Upper lobe of left lung (tissue), 6 donors: Measurements from ENCODE around the gene PEPD. TPM values are rescaled to one million over a fixed set of nuclear protein-coding genes. Genes with fewer than 3 reads are reported as not detected.

Source experiments
- ATAC-seq, 2 donors: fragments of 200-7000 bp; cut with Tn5 transposase; one replicate each; pipeline ENCODE4 v1.9.1; 2022; ENCODE audit warnings: mild to moderate bottlenecking in 2 of 2, moderate library complexity in 2 of 2; ENCODE audit not compliant: low FRiP score in 2 of 2
- DNase-seq, 2 donors: peaks; one replicate each; pipeline ENCODE4 v3.0.0-alpha.2; 2019 to 2020
- H3K27ac ChIP-seq, 4 donors: fragments of 200-600 bp; sonication (generic); one replicate each; pipeline ENCODE4 v1.5.1; 2016 to 2019
- H3K27me3 ChIP-seq, 4 donors: fragments of 200-600 bp; sonication (generic); one replicate each; pipeline ENCODE4 v1.5.1; 2017 to 2019
- H3K36me3 ChIP-seq, 4 donors: fragments of 200-600 bp; sonication (generic); one replicate each; pipeline ENCODE4 v1.5.1; 2016 to 2019
- H3K4me1 ChIP-seq, 4 donors: fragments of 200-600 bp; sonication (generic); one replicate each; pipeline ENCODE4 v1.5.1; 2018 to 2019
- H3K4me3 ChIP-seq, 4 donors: fragments of 200-600 bp; sonication (generic); one replicate each; pipeline ENCODE4 v1.5.1; 2017 to 2019; ENCODE audit warnings: mild to moderate bottlenecking in 2 of 4, moderate library complexity in 1 of 4
- H3K9me3 ChIP-seq, 4 donors: fragments of 200-600 bp; sonication (generic); one replicate each; pipeline ENCODE4 v1.5.1; 2018 to 2019
- EP300 ChIP-seq, 4 donors: sonication (generic); formaldehyde crosslinking; IDR thresholded peaks; one replicate each; pipeline ENCODE4 v1.5.1; 2017; ENCODE audit warnings: antibody characterized with exemption in 4 of 4, control low read depth in 2 of 4
- POLR2A ChIP-seq, 4 donors: fragments of 450-650 bp; IDR thresholded peaks; one replicate each; pipeline ENCODE4 v1.5.1; 2016 to 2017; ENCODE audit warnings: antibody characterized with exemption in 4 of 4, mild to moderate bottlenecking in 2 of 4
- POLR2AphosphoS5 ChIP-seq, 2 donors: sonication (generic); formaldehyde crosslinking; IDR thresholded peaks; one replicate each; pipeline ENCODE4 v1.5.1; 2017; ENCODE audit warnings: antibody characterized with exemption in 2 of 2
- WGBS, 2 donors: methylation state at CpG; one replicate each; pipeline ENCODE4 v1.1.5; 2017 to 2018; 5-methylcytosine and 5-hydroxymethylcytosine counted together
- total RNA-seq, 6 donors: library from RNA; depleted of rRNA in 4 of 6; stranded (reverse); fragments of >200 nt in 4 of 6; gene quantifications; one replicate each; pipeline versions ENCODE4 v1.1.0 to v1.2.1, GENCODE V29; 2016 to 2021
- TF ChIP-seq, protein P1 (sequence below), 6 experiments: fragments of 450-650 bp in 4 of 6; fragments of 200-600 bp in 2 of 6; sonication (generic) in 2 of 6; IDR thresholded peaks; one replicate each; pipeline ENCODE4 v1.5.1; 2016 to 2019; ENCODE audit warnings: antibody characterized with exemption in 6 of 6
- donor health status: DM: no; HTN: no; CAD: no; lungs with moderate emphysema.
- donor health status: DM: no; HTN: yes; CAD: no; lungs with severe emphysema.

PEPD gene
- total RNA-seq, 6 donors from 2014 or later: 30.4 to 106 (median 80.6) TPM

DNA sequence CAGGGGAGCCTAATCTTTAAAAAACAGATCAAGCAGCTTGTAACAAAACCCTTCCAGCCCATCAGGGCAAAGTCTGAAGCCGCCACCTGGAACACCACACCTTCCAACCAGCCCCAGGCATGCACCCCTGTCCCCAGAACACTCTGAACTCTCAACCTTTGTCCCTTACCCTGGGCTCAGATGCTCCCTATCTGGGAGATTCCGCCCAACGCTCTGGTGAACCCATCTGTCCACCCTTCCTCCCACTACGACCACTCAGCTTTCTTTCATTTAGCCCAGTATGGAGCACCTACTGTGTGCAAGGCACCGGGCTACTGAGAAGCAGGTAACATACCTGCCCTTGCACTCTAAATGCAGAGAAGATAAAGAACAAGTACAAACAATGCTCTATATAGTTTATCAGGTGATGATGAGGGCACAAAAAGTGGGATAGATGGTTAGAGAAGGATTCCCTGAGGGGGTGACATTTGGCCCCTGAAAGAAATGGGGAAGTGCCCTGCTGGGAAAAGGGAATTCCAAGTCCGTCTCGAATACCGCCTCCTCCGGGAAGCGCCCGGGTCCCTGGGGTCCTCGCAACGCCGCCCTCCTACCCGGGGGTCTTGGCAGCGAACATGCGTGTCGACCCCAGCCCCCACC, 629 bp downstream of the PEPD start:
- Histone ChIP-seq H3K4me1 (peaks cover 15 to 29% (median 16%) of the 10 kb centered on the region in 4 donors), H3K27ac (peak overlapping the region; percentile 52 to 79 (median 62)), H3K27me3 (no peaks in the 10 kb centered on the region), H3K36me3 (no peaks in the 10 kb centered on the region), H3K9me3 (no peaks in the 10 kb centered on the region), H3K4me3 (peak overlapping the region; percentile 66 to 91 (median 79))
- no peak for DNase-seq
- ATAC-seq: no peak
- TF ChIP-seq EP300 (IDR thresholded peaks at IDR 0.05) (no peak), POLR2A (IDR thresholded peaks at IDR 0.05) (no peak), POLR2AphosphoS5 (IDR thresholded peaks at IDR 0.05) (no peak)
- TF ChIP-seq, protein P1, sequence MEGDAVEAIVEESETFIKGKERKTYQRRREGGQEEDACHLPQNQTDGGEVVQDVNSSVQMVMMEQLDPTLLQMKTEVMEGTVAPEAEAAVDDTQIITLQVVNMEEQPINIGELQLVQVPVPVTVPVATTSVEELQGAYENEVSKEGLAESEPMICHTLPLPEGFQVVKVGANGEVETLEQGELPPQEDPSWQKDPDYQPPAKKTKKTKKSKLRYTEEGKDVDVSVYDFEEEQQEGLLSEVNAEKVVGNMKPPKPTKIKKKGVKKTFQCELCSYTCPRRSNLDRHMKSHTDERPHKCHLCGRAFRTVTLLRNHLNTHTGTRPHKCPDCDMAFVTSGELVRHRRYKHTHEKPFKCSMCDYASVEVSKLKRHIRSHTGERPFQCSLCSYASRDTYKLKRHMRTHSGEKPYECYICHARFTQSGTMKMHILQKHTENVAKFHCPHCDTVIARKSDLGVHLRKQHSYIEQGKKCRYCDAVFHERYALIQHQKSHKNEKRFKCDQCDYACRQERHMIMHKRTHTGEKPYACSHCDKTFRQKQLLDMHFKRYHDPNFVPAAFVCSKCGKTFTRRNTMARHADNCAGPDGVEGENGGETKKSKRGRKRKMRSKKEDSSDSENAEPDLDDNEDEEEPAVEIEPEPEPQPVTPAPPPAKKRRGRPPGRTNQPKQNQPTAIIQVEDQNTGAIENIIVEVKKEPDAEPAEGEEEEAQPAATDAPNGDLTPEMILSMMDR (IDR thresholded peaks at IDR 0.05): no peak
- WGBS, 2 donors: 8 to 18% methylated on average over 11 to 18 of the region's 18 CpGs

DNA sequence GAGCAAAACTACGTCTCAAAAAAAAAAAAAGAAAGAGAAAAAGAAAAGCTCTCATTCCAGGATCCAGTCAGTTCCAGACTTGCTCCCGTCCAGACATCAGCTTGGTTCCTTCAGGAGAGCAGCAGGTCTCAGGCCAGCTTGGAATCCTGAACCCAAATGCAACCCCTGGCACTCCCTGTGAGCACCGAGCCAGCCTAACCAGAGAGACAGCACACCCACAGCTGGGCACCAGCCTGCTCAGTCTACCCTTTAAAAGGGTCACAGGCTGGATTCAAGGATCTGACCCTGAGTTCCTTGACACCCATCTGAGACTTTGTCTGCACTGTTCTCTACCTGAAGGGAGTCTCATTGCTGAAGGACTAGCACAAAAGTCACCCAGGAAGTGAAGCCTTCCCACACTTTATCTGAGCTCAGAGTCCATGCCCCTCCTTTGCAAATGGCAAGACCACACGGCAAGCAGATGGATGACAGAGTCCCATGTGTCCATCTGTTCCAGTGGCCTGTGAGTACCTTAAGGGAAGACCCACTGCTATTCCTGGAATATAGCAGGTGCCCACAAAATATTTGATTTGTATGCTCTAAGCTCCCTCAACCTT, 1.4 kb downstream of the PEPD start:
- Histone ChIP-seq H3K36me3 (no peaks in the 10 kb centered on the region), H3K9me3 (no peaks in the 10 kb centered on the region), H3K4me3 (no peak overlapping the region), H3K27ac (no peak overlapping the region), H3K27me3 (no peaks in the 10 kb centered on the region), H3K4me1 (peaks cover 15 to 32% (median 17%) of the 10 kb centered on the region in 4 donors)
- ATAC-seq (no peak), DNase-seq (no peak)
- WGBS, 2 donors: 80 to 83% methylated on average over 4 of the region's 4 CpGs
- TF ChIP-seq POLR2AphosphoS5 (IDR thresholded peaks at IDR 0.05) (no peak), EP300 (IDR thresholded peaks at IDR 0.05) (no peak), POLR2A (IDR thresholded peaks at IDR 0.05) (no peak)
- TF ChIP-seq, protein P1 (IDR thresholded peaks at IDR 0.05): no peak

DNA sequence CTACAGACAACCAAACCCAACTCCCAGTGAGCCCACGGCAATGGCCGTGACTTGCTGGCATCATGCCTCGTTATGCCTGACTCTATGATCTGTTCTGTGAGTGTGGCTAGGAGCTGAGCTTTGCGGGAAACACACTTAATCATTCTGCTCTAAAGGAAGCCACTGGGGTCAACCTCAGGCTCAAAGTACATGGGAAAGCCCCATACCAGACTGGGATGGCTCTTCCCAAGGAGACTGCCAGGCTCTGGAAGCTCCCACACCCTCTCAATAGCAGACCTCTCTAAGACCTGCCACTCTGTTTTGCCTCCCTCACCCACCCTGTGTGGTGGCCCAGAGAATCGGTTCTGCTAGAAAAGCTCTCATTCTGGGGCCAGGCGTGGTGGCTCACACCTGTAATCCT, 2.2 kb downstream of the PEPD start:
- no peak overlapping the region for H3K4me3 ChIP-seq
- peaks cover 15 to 36% (median 17%) of the 10 kb centered on the region in 4 donors for H3K4me1 ChIP-seq
- 73 to 80% methylated on average over 2 to 6 of the region's 6 CpGs for WGBS, 2 donors
- ATAC-seq (no peak), DNase-seq (no peak)
- TF ChIP-seq, protein P1 (IDR thresholded peaks at IDR 0.05): no peak
- TF ChIP-seq POLR2AphosphoS5 (IDR thresholded peaks at IDR 0.05) (no peak), POLR2A (IDR thresholded peaks at IDR 0.05) (no peak), EP300 (IDR thresholded peaks at IDR 0.05) (no peak)
- H3K9me3 ChIP-seq: no peaks in the 10 kb centered on the region
- no peaks in the 10 kb centered on the region for H3K27me3 ChIP-seq
- no peak overlapping the region for H3K27ac ChIP-seq
- no peaks in the 10 kb centered on the region for H3K36me3 ChIP-seq

DNA sequence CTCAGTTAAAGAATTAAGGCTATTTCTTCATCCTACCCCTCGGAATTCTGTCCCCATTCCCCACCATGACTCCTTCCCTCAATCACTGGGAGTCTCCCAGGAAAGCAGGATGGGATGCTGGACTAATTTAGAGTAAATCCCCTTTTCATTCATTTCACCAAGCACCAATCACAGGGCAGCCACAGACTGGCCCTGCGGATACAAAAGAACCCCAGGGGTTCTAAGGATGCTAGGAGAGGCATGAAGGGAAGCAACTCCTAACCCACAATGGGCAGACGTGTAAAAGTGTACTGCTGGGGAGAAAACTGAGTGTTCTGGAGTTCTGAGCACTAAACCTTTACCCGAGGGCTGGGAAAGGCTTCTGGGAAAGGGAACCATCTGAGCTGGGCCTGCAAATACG, 3.0 kb downstream of the PEPD start:
- Histone ChIP-seq H3K4me1 (peaks cover 15 to 36% (median 17%) of the 10 kb centered on the region in 4 donors), H3K4me3 (no peak overlapping the region), H3K27me3 (no peaks in the 10 kb centered on the region), H3K9me3 (no peaks in the 10 kb centered on the region), H3K36me3 (no peaks in the 10 kb centered on the region), H3K27ac (no peak overlapping the region)
- TF ChIP-seq, protein P1 (IDR thresholded peaks at IDR 0.05): no peak
- TF ChIP-seq EP300 (IDR thresholded peaks at IDR 0.05) (no peak), POLR2A (IDR thresholded peaks at IDR 0.05) (no peak), POLR2AphosphoS5 (IDR thresholded peaks at IDR 0.05) (no peak)
- ATAC-seq: no peak
- no peak for DNase-seq
- 67 to 91% methylated on average over 5 of the region's 5 CpGs for WGBS, 2 donors
